H1 (cell line): Measurements from ENCODE around the gene ITSN1. TPM values are rescaled to one million over a fixed set of nuclear protein-coding genes. Genes with fewer than 3 reads are reported as not detected.

ENCODE experiments used
- CTCF ChIA-PET: fragments of 300-600 bp; sonication (Branson Sonifier 250); formaldehyde crosslinking; loops from one replicate; lab custom pipeline; 2021; ENCODE audit not compliant: partially characterized antibody; lab: Charles Lee
- POLR2A ChIA-PET: fragments of 300-600 bp; sonication (Branson Sonifier 250); formaldehyde crosslinking; loops from one replicate; lab custom pipeline; 2021; ENCODE audit warnings: inconsistent platforms; ENCODE audit not compliant: partially characterized antibody; lab: Charles Lee
- DNase-seq, 2 experiments: peaks; one replicate each; pipeline versions ENCODE4 v3.0.0 to v3.0.0-alpha.2; 2010 to 2022; ENCODE audit warnings: low spot score in 2 of 2, low read depth in 1 of 2, mixed read lengths in 1 of 2
- FAIRE-seq: peaks from 2 replicates; lab custom pipeline; 2011; peaks lifted over from hg19 to GRCh38; lab: Jason Lieb, UNC
- H2AFZ ChIP-seq: 2 replicates; pipeline ENCODE4 v1.8.1; 2012; ENCODE audit warnings: low read length, inconsistent platforms
- H2AK5ac ChIP-seq: 2 replicates; pipeline ENCODE4 v1.6.1; 2013; ENCODE audit warnings: low read depth, low read length
- H2BK120ac ChIP-seq: replicated peaks from 2 replicates; pipeline ENCODE3; 2013; ENCODE audit warnings: low read depth, low read length, inconsistent platforms
- H2BK12ac ChIP-seq: 2 replicates; pipeline ENCODE4 v1.6.1; 2013; ENCODE audit warnings: low read depth, low read length
- H2BK15ac ChIP-seq: 2 replicates; pipeline ENCODE4 v1.6.1; 2013; ENCODE audit warnings: low read length
- H2BK20ac ChIP-seq: 2 replicates; pipeline ENCODE4 v1.6.1; 2013; ENCODE audit warnings: low read length
- H2BK5ac ChIP-seq: 2 replicates; pipeline ENCODE4 v1.6.1; 2013; ENCODE audit warnings: low read depth, low read length
- H3K14ac ChIP-seq: 2 replicates; pipeline ENCODE4 v1.6.1; 2013; ENCODE audit warnings: inconsistent platforms; ENCODE audit not compliant: insufficient read length
- H3K18ac ChIP-seq: 2 replicates; pipeline ENCODE4 v1.6.1; 2013; ENCODE audit warnings: low read length; ENCODE audit errors: extremely low read depth
- H3K23ac ChIP-seq: 2 replicates; pipeline ENCODE4 v1.6.1; 2013; ENCODE audit warnings: inconsistent platforms; ENCODE audit not compliant: insufficient read length
- H3K23me2 ChIP-seq: 2 replicates; pipeline ENCODE4 v1.6.1; 2013; ENCODE audit warnings: low read depth, low read length
- H3K27ac ChIP-seq: 2 replicates; pipeline ENCODE4 v1.6.1; 2011; ENCODE audit warnings: low read depth, low read length, inconsistent platforms
- H3K27me3 ChIP-seq, 4 experiments: replicated peaks in 1 of 4; 1 replicate in 1 of 4; 2 replicates in 3 of 4; pipeline versions ENCODE4 v1.6.1 to v1.8.1; 2011 to 2013; ENCODE audit warnings: low read length in 3 of 4, mild to moderate bottlenecking in 3 of 4, inconsistent platforms in 2 of 4, mixed read lengths in 2 of 4, moderate library complexity in 1 of 4; ENCODE audit not compliant: control insufficient read depth in 3 of 4, insufficient read depth in 3 of 4; ENCODE audit errors: extremely low read depth in 1 of 4
- H3K36me3 ChIP-seq, 4 experiments: 2 replicates each; pipeline versions ENCODE4 v1.6.1 to v1.8.1; 2011 to 2013; ENCODE audit warnings: mild to moderate bottlenecking in 4 of 4, low read length in 3 of 4, moderate library complexity in 2 of 4, control low read depth in 1 of 4, inconsistent platforms in 1 of 4; ENCODE audit not compliant: insufficient read depth in 4 of 4, control insufficient read depth in 2 of 4
- H3K4ac ChIP-seq: replicated peaks from 2 replicates; pipeline ENCODE3; 2013; ENCODE audit warnings: low read length, low read depth, mixed read lengths, inconsistent platforms; ENCODE audit not compliant: insufficient read length
- H3K4me1 ChIP-seq, 4 experiments: replicated peaks in 1 of 4; 1 replicate in 1 of 4; 2 replicates in 3 of 4; pipeline versions ENCODE4 v1.6.1 to v1.8.1; 2011 to 2013; ENCODE audit warnings: low read length in 3 of 4, inconsistent platforms in 2 of 4, mixed read lengths in 1 of 4; ENCODE audit not compliant: insufficient read depth in 4 of 4, control insufficient read depth in 3 of 4
- H3K4me2 ChIP-seq, 2 experiments: 2 replicates each; pipeline versions ENCODE4 v1.6.1 to v1.8.1; 2011 to 2013; ENCODE audit warnings: low read depth in 2 of 2, low read length in 2 of 2, control low read depth in 1 of 2, inconsistent platforms in 1 of 2, mild to moderate bottlenecking in 1 of 2; ENCODE audit not compliant: insufficient read depth in 1 of 2
- H3K4me3 ChIP-seq, 4 experiments: fragments of 200-600, 300-600 bp in 1 of 4; sonication (generic), shearing (Covaris generic), sonication (Bioruptor Twin) in 1 of 4; 2 replicates each; pipeline versions ENCODE4 v1.5.1 to v1.8.1; 2011 to 2016; ENCODE audit warnings: low read length in 4 of 4, low read depth in 3 of 4, control low read depth in 2 of 4, inconsistent platforms in 2 of 4, mild to moderate bottlenecking in 2 of 4, mixed read lengths in 1 of 4, moderate library complexity in 1 of 4; ENCODE audit not compliant: insufficient read depth in 2 of 4; ENCODE audit errors: extremely low read depth in 1 of 4
- H3K56ac ChIP-seq: replicated peaks from 2 replicates; pipeline ENCODE3; 2013; ENCODE audit warnings: low read depth, mild to moderate bottlenecking, mixed read lengths, low read length, inconsistent platforms; ENCODE audit not compliant: insufficient read length
- H3K79me1 ChIP-seq: 2 replicates; pipeline ENCODE4 v1.6.1; 2013; ENCODE audit warnings: low read depth, low read length, control low read depth
- H3K79me2 ChIP-seq, 2 experiments: 2 replicates each; pipeline versions ENCODE4 v1.6.1 to v1.8.1; 2012 to 2013; ENCODE audit warnings: low read length in 2 of 2, mild to moderate bottlenecking in 2 of 2, inconsistent platforms in 1 of 2; ENCODE audit not compliant: insufficient read depth in 2 of 2, control insufficient read depth in 1 of 2
- H3K9ac ChIP-seq, 4 experiments: replicated peaks in 1 of 4; 1 replicate in 1 of 4; 2 replicates in 3 of 4; pipeline versions ENCODE4 v1.6.1 to v1.8.1; 2011 to 2013; ENCODE audit warnings: low read depth in 3 of 4, low read length in 3 of 4, control low read depth in 2 of 4, mild to moderate bottlenecking in 2 of 4, moderate library complexity in 2 of 4, inconsistent platforms in 1 of 4; ENCODE audit errors: extremely low read depth in 1 of 4
- H3K9me3 ChIP-seq, 2 experiments: 2 replicates each; pipeline versions ENCODE4 v1.6.1 to v1.8.1; 2012 to 2013; ENCODE audit warnings: mild to moderate bottlenecking in 2 of 2, moderate library complexity in 2 of 2, control low read depth in 1 of 2, inconsistent platforms in 1 of 2, low read depth in 1 of 2, low read length in 1 of 2, mixed read lengths in 1 of 2; ENCODE audit not compliant: insufficient read depth in 2 of 2
- H4K20me1 ChIP-seq, 2 experiments: replicated peaks in 1 of 2; 2 replicates each; pipeline versions ENCODE3 to v1.8.1; 2011 to 2013; ENCODE audit warnings: inconsistent platforms in 2 of 2, low read length in 2 of 2, mild to moderate bottlenecking in 1 of 2; ENCODE audit not compliant: insufficient read depth in 2 of 2, control insufficient read depth in 1 of 2
- H4K5ac ChIP-seq: 2 replicates; pipeline ENCODE4 v1.6.1; 2013; ENCODE audit warnings: low read length, low read depth, mixed read lengths, inconsistent platforms; ENCODE audit not compliant: insufficient read length
- H4K8ac ChIP-seq: 2 replicates; pipeline ENCODE4 v1.8.0; 2013; ENCODE audit warnings: mild to moderate bottlenecking, moderate library complexity, low read length, inconsistent platforms; ENCODE audit not compliant: insufficient read depth; ENCODE audit errors: extremely low read depth
- H4K91ac ChIP-seq: replicated peaks from 2 replicates; pipeline ENCODE3; 2013; ENCODE audit warnings: low read length, mixed read lengths, inconsistent platforms; ENCODE audit not compliant: insufficient read length
- KDM4A ChIP-seq: IDR thresholded peaks from one replicate; pipeline ENCODE4 v1.7.1; 2012; ENCODE audit warnings: low read depth, mild to moderate bottlenecking, moderate library complexity, low read length, inconsistent platforms; ENCODE audit not compliant: severe bottlenecking
- KDM5A ChIP-seq: fragments of 200-600 bp; IDR thresholded peaks from 2 replicates; pipeline ENCODE4 v1.7.1; 2012; ENCODE audit warnings: mild to moderate bottlenecking, low read length, inconsistent platforms, mixed read lengths
- NRF1 ChIP-seq: IDR thresholded peaks from 2 replicates; pipeline ENCODE4 v1.6.1; 2011; ENCODE audit warnings: mild to moderate bottlenecking, low read depth, low read length, improper control_type of control experiment
- TBP ChIP-seq: IDR thresholded peaks from 2 replicates; pipeline ENCODE4 v1.6.1; 2011; ENCODE audit warnings: low read depth, low read length, improper control_type of control experiment
- TEAD4 ChIP-seq: IDR thresholded peaks from 2 replicates; pipeline ENCODE4 v1.6.1; 2012; ENCODE audit warnings: low read depth, low read length, inconsistent platforms, mixed read lengths
- USF2 ChIP-seq: IDR thresholded peaks from 2 replicates; pipeline ENCODE4 v1.6.1; 2011; ENCODE audit warnings: low read length, improper control_type of control experiment
- WGBS, 2 experiments: shearing (Covaris generic) in 1 of 2; methylation state at CpG; one replicate each; pipeline versions ENCODE4 v1.1.6 to v1.1.7; 2013 to 2015; ENCODE audit warnings: low lambda C conversion rate in 2 of 2, mixed read lengths in 2 of 2, inconsistent platforms in 1 of 2, low coverage in 1 of 2, missing lambda C conversion rate in 1 of 2; ENCODE audit not compliant: insufficient replicate concordance in 2 of 2, insufficient coverage in 1 of 2, insufficient read length in 1 of 2; ENCODE audit errors: extremely low coverage in 1 of 2, missing lambda C conversion rate in 1 of 2; 5-methylcytosine and 5-hydroxymethylcytosine counted together
- polyA plus RNA-seq, 7 experiments: library from polyadenylated mRNA; depleted of rRNA in 3 of 7; stranded (reverse) in 5 of 7; unstranded in 2 of 7; fragments of >200 nt in 5 of 7; fragments of 200-250 nt in 2 of 7; gene quantifications; 1 replicate in 5 of 7; 2 replicates in 1 of 7; 4 replicates in 1 of 7; pipeline versions ENCODE4 v1.2.1 to v1.2.3, GENCODE V29; 2011 to 2013; ENCODE audit warnings: missing spikeins in 2 of 7, mixed read lengths in 2 of 7
- total RNA-seq: library from RNA; stranded (reverse); fragmentation: NEBNext Ultra II Directional; extraction: Animal tissue kit (Norgen Biotek cat#: 25700); gene quantifications from 2 replicates; pipeline ENCODE4 v1.2.1, GENCODE V29; 2021

The ITSN1 gene
- total and polyA plus RNA-seq, 2 of the 8 experiments (the other 6 are each of a cell fraction or from before 2014, with no cell fraction given), result 60.8 to 78.1 TPM

- no peak overlapping the region for H2AFZ ChIP-seq
- H3K56ac ChIP-seq, result no peak overlapping the region
- no peak overlapping the region for H3K4ac ChIP-seq
- no peak overlapping the region for H3K23ac ChIP-seq
- no peak overlapping the region for H4K91ac ChIP-seq
- no peak overlapping the region for H4K8ac ChIP-seq
- no peak overlapping the region for H3K18ac ChIP-seq
- DNase-seq (no peak), FAIRE-seq (no peak)
- H3K23me2 ChIP-seq, result no peaks in the 10 kb centered on the region
- no peak overlapping the region for H3K14ac ChIP-seq
- no peaks in the 10 kb centered on the region for H3K9me3 ChIP-seq
- H3K36me3 ChIP-seq, result peaks cover 4 to 33% (median 13%) of the 10 kb centered on the region in 4 experiments; a peak in 6 of 8 replicates
- no peak overlapping the region for H2AK5ac ChIP-seq
- no peak overlapping the region for H2BK15ac ChIP-seq
- 94% methylated on average over 5 of the region's 5 CpGs; no CpG with 5 or more reads in 1 of the 2 experiments for WGBS, 2 experiments
- H3K79me2 ChIP-seq, result no peaks in the 10 kb centered on the region
- no peak overlapping the region for H3K9ac ChIP-seq
- no peak overlapping the region for H2BK120ac ChIP-seq
- H2BK5ac ChIP-seq, result no peak overlapping the region
- no peak for TF ChIP-seq TEAD4
- TF ChIP-seq KDM4A, result no peak
- TF ChIP-seq NRF1, result no peak
- no peak for TF ChIP-seq USF2
- TF ChIP-seq TBP, result no peak
- no peak for TF ChIP-seq KDM5A
- H4K20me1 ChIP-seq, result no peaks in the 10 kb centered on the region
- ChIA-PET POLR2A (interaction anchor here (0.8 kb wide), 1 partner anchor 10 kb away, joined by 3 read pairs; no protein-coding TSS in a partner anchor), CTCF (interaction anchor here (0.6 to 1.2 kb wide), 2 partner anchors 53 to 92 kb away, joined by 3 read pairs; no protein-coding TSS in a partner anchor)
- H2BK12ac ChIP-seq, result no peak overlapping the region
- no peaks in the 10 kb centered on the region for H3K27me3 ChIP-seq
- H3K4me1 ChIP-seq, result peaks cover 0 to 7% (median 2%) of the 10 kb centered on the region in 4 experiments; a peak in 3 of 7 replicates
- no peak overlapping the region for H2BK20ac ChIP-seq
- H4K5ac ChIP-seq, result no peak overlapping the region
- no peak overlapping the region for H3K4me3 ChIP-seq
- no peak overlapping the region for H3K4me2 ChIP-seq
- H3K27ac ChIP-seq, result no peak overlapping the region
- no peaks in the 10 kb centered on the region for H3K79me1 ChIP-seq
These were observed 158.6 kb downstream of the ITSN1 start for GRCh38 chr21:33800753-33801423.
